ENCODE measurements around the gene SLC40A1. TPM values are rescaled to one million over a fixed set of nuclear protein-coding genes. Genes with fewer than 3 reads are reported as not detected.

The SLC40A1 gene
- total and polyA plus RNA-seq, 2 of the 13 experiments (the other 11 are each of a cell fraction or from before 2014, with no cell fraction given), result 10.6 to 24.9 TPM

- no peak for TF ChIP-seq CCAR2 (optimal IDR thresholded peaks at IDR 0.05; ENCODE audit: low read depth, low read length)
- TF ChIP-seq FOXM1 (CRISPR knock-in tag; IDR thresholded peaks at IDR 0.05), result no peak
- no peak for TF ChIP-seq ZIK1 (CRISPR knock-in tag; IDR thresholded peaks at IDR 0.05; ENCODE audit: borderline replicate concordance, low read depth)
- TF ChIP-seq SRF (IDR thresholded peaks at IDR 0.05; ENCODE audit: low read depth, low read length), result no peak
- TF ChIP-seq ISX (CRISPR knock-in tag; conservative IDR thresholded peaks at IDR 0.05), result no peak
- no peak for TF ChIP-seq SMAD1 (CRISPR knock-in tag; IDR thresholded peaks at IDR 0.05; ENCODE audit: borderline replicate concordance, low read depth)
- TF ChIP-seq E2F5 (CRISPR knock-in tag; conservative IDR thresholded peaks at IDR 0.05), result no peak
- TF ChIP-seq ZNF224 (CRISPR knock-in tag; IDR thresholded peaks at IDR 0.05), result no peak
- TF ChIP-seq REL (CRISPR knock-in tag; conservative IDR thresholded peaks at IDR 0.05), result no peak
- TF ChIP-seq BCL3 (CRISPR knock-in tag; IDR thresholded peaks at IDR 0.05), result 0 out of 2 replicates have a peak, but pooled peaks have one; percentile 24
- TF ChIP-seq ZNF441 (CRISPR knock-in tag; IDR thresholded peaks at IDR 0.05; ENCODE audit: borderline replicate concordance), result peak; percentile 36; the same call in 1 of the 2 replicates
- TF ChIP-seq ZNF256 (CRISPR knock-in tag; conservative IDR thresholded peaks at IDR 0.05), result no peak
- no peak for TF ChIP-seq AKNA (CRISPR knock-in tag; IDR thresholded peaks at IDR 0.05; ENCODE audit: borderline replicate concordance)
- no peak for TF ChIP-seq PLSCR1 (CRISPR knock-in tag; IDR thresholded peaks at IDR 0.05; ENCODE audit: borderline replicate concordance)
- 0 out of 2 replicates have a peak, but pooled peaks have one; percentile 20 for TF ChIP-seq HMGXB3 (CRISPR knock-in tag; IDR thresholded peaks at IDR 0.05; ENCODE audit: borderline replicate concordance)
- no peak for TF ChIP-seq ZNF343 (CRISPR knock-in tag; IDR thresholded peaks at IDR 0.05)
- no peak for TF ChIP-seq SSRP1 (CRISPR knock-in tag; IDR thresholded peaks at IDR 0.05)
Observed at GRCh38 chr2:189559579-189560272, 20.9 kb downstream of the SLC40A1 start (continued).
